ENCODE measurements around the gene CAMK2G. TPM values are rescaled to one million over a fixed set of nuclear protein-coding genes. Genes with fewer than 3 reads are reported as not detected.

CAMK2G gene
- total RNA-seq, result 14.7 and 18.3 TPM in 2 replicates

DNA sequence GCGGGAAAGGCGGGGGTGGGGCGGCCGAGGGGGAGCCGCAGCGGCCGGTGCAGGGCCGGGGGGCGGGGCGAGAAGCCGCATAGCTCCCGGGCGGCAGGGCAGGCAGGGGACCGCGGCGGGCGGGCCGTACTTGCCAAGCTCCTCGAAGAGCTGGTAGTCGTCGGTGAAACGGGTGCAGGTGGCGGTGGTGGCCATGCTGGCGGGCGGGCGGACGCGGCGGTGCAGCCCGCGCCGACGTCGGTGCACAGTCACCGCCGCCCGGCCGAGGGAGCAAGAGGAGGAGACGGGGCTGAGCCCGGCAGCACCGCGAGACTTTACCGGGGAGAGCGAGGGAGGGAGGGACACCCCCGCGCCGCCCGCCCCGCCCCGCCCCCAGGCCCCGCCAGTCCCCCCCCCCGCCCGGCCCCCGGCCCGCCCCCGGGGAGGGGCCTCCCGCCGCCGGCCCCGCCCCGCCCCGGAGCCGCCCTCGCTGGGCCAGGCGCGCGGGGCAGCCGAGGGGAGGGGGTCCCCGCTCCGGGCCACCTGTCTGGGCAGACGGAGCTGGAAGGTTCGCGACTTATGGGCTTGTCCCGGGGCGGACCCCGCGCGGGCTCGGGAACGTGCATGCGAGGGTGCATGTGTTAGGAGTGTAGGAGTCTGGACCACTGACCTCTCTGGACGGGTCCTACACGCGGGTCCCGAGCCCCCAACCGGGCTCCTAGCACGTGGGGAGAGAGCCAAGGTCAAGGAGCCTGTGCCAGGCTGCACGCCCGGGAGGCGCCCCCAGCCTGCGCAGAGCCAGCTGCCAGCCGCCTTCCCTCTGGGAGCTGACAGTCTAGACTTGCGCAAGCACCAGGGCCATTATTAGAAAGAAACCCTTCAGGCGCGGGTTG lies at the start of gene CAMK2G:
Gene CAMK2G (minus strand): TSS at position 289 of the 872 bp plus-strand sequence. CDS start 94 bp downstream, at position 195.

DNA sequence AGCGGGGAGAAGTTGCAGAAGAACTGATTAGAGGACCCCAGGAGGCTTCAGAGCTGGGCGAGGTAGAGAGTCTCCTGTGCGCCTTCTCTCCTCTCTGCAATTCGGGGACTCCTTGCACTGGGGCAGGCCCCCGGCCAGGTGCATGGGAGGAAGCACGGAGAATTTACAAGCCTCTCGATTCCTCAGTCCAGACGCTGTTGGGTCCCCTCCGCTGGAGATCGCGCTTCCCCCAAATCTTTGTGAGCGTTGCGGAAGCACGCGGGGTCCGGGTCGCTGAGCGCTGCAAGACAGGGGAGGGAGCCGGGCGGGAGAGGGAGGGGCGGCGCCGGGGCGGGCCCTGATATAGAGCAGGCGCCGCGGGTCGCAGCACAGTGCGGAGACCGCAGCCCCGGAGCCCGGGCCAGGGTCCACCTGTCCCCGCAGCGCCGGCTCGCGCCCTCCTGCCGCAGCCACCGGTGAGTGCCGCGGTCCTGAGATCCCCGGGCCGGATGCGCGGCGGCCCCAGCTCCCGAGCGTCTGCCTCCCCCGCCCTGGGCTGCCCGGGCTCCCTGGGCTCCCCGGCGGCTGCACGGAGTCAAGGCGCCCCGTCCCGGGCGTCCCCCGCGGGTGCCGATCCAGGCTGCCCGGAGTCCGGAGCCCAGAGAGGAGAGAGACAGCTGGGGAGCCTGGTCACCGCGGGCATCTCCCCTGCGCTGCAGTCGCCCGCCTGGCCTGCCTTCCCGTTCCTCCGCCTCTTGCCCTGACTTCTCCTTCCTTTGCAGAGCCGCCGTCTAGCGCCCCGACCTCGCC lies 36.6 kb upstream of the CAMK2G start, which contains the start of gene PLAU:
Gene PLAU (plus strand): TSS at position 369 of the 789 bp plus-strand sequence. CDS start 424 bp downstream, outside the sequence.

DNA sequence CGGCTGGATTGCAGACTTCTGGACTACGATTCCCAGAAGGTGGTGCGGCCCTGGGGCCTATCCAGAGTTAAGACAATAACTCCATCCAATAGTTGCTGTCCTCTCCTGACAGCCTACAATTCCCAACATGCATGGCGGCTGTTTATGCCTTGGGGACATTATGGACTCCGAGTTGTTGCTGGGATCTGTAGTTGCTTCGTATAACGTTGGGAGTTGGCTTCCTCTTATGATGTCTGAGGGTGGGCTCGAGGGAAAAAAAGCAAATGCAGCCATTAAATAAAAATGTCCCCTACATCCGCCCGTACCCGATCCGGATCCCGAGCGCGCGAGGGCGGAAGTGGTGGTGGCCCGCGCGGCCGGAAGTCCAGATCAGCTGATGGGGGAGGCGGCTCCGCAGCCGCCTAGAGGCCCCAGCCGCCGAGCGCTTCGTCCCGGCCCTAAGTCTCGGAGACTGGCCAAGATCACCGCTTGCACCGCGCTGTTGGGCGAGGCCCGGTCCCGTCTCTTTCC lies 89.1 kb downstream of the CAMK2G start, which contains the start of gene ZSWIM8:
Gene ZSWIM8 (plus strand): TSS at position 396 of the 510 bp plus-strand sequence. CDS start 273 bp downstream, outside the sequence.

DNA sequence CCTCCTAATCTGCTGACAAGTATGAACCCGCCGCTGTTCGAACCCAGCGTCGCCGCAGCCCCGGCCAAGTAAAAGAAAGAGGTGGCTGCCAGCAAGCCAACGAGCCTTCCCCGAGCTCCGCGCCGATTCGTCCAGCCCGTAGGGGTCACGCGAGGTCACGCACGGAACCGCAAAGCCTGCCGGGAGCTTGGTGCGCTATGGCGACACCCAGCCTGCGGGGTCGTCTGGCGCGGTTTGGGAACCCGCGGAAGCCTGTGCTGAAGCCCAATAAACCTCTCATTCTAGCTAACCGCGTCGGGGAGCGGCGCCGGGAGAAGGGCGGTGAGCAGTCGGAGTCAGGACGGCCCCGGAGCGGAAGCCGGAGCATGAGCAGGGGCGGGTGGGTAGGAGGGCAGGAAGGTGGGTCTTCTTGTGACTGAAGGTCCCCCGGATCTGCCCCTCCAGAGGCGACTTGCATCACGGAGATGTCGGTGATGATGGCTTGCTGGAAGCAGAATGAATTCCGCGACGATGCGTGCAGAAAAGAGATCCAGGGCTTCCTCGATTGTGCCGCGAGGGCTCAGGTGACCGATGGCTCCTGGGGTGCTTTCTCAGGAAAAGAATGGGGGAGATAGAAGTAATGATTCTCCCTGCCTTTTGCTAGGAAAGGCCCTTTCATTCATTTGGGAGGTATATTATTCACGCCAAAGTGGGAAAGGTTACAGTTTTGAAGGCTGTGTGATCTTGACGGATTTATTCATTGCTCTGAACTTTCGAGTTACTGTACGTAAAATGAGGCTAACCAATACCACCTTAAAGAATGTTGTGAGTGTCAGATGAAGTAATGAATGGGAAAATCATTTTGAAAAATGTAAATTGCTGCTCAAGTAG lies 92.2 kb downstream of the CAMK2G start, which contains the start of gene CHCHD1:
Gene CHCHD1 (plus strand): TSS at position 170 of the 870 bp plus-strand sequence. CDS start 28 bp downstream, at position 198.

Other genes with a start within 250 kb of the CAMK2G start
- gene MYOZ1, start 233.1 kb downstream of the CAMK2G start, total RNA-seq, result 0.39 TPM in 1 of 2 replicates, not detected in the other
- 0.08 TPM in 1 of 2 replicates, not detected in the other for gene SYNPO2L, start 218.5 kb downstream of the CAMK2G start, total RNA-seq
- gene AGAP5, start 176.4 kb downstream of the CAMK2G start, total RNA-seq, result 0.13 and 4.4 TPM in 2 replicates
- gene SEC24C, start 130.2 kb downstream of the CAMK2G start, total RNA-seq, result 55.7 and 56.8 TPM in 2 replicates
- 40.6 and 56.0 TPM in 2 replicates for gene CHCHD1, start 92.5 kb downstream of the CAMK2G start, total RNA-seq
- 33.4 and 90.1 TPM in 2 replicates for gene ZSWIM8, start 88.9 kb downstream of the CAMK2G start, total RNA-seq
- gene NDST2, start 63.0 kb downstream of the CAMK2G start, total RNA-seq, result 7.4 and 35.7 TPM in 2 replicates
- 156 and 449 TPM in 2 replicates for gene PLAU, start 36.6 kb upstream of the CAMK2G start, total RNA-seq
- 122 and 173 TPM in 2 replicates for gene VCL, start 123.6 kb upstream of the CAMK2G start, total RNA-seq

All from epithelial cell of alveolus of lung (primary cell).